Measurements from ENCODE around the gene EPHA8. TPM values are rescaled to one million over a fixed set of nuclear protein-coding genes. Genes with fewer than 3 reads are reported as not detected.

The EPHA8 gene
- total and polyA plus RNA-seq, 9 of the 15 experiments (the other 6 are each of a cell fraction or from before 2014, with no cell fraction given) = not detected

- TF ChIP-seq EGR1 (conservative IDR thresholded peaks at IDR 0.05) (no peak), SRSF3 (IDR thresholded peaks at IDR 0.05; ENCODE audit: insufficient read depth, low read length) (no peak), E2F6 (IDR thresholded peaks at IDR 0.05; ENCODE audit: borderline replicate concordance in 1 of 2, extremely low read depth in 1 of 2, insufficient read depth in 1 of 2, insufficient read length in 1 of 2, low read depth in 1 of 2, low read length in 1 of 2, poor library complexity in 1 of 2, severe bottlenecking in 1 of 2) (no peak), BCL6 (CRISPR knock-in tag; IDR thresholded peaks at IDR 0.05) (peak; percentile 43; the same call in 1 of the 2 replicates), ZNF583 (CRISPR knock-in tag; IDR thresholded peaks at IDR 0.05) (peak; percentile 49; the same call in 1 of the 2 replicates), BHLHE40 (IDR thresholded peaks at IDR 0.05; ENCODE audit: low read length) (no peak), CEBPG (CRISPR knock-in tag; IDR thresholded peaks at IDR 0.05) (peak; percentile 47; the same call in 1 of the 2 replicates), CEBPG (tag; conservative IDR thresholded peaks at IDR 0.05 in 1 of 2, IDR thresholded peaks at IDR 0.05 in 1 of 2) (no peak), CREB1 (IDR thresholded peaks at IDR 0.05) (no peak), CREB1 (CRISPR knock-in tag; IDR thresholded peaks at IDR 0.05) (peak; percentile 42; the same call in 1 of the 2 replicates), POLR2B (IDR thresholded peaks at IDR 0.05; ENCODE audit: low read depth, partially characterized antibody) (no peak), TOE1 (IDR thresholded peaks at IDR 0.05; ENCODE audit: borderline replicate concordance) (no peak), TOE1 (CRISPR knock-in tag; IDR thresholded peaks at IDR 0.05; ENCODE audit: borderline replicate concordance, low read depth) (peak; percentile 87; the same call in 1 of the 2 replicates), REST (IDR thresholded peaks at IDR 0.05; ENCODE audit: borderline replicate concordance) (peak; percentile 100), REST (CRISPR knock-in tag; IDR thresholded peaks at IDR 0.05; ENCODE audit: low read depth) (peak; percentile 98), NR2C2 (CRISPR knock-in tag; IDR thresholded peaks at IDR 0.05) (peak; percentile 76; the same call in 1 of the 2 replicates), NR2C2 (tag; IDR thresholded peaks at IDR 0.05) (no peak), MIER1 (IDR thresholded peaks at IDR 0.05; ENCODE audit: low read depth) (peak; percentile 99)
Observed at GRCh38 chr1:22611530-22611947, 48.2 kb downstream of the EPHA8 start (continued).

Measured in K562 (cell line).